Suprapubic skin (tissue), 3 donors: ENCODE results near the gene LPAR1.

Experiments
- CTCF ChIP-seq, 2 donors: fragments of 200-600 bp in 1 of 2; fragments of 450-650 bp in 1 of 2; sonication (generic) in 1 of 2; IDR thresholded peaks; one replicate each; pipeline ENCODE4 v1.5.1; 2016 to 2019; ENCODE audit warnings: antibody characterized with exemption in 2 of 2, mild to moderate bottlenecking in 1 of 2, moderate library complexity in 1 of 2
- EP300 ChIP-seq: sonication (generic); formaldehyde crosslinking; IDR thresholded peaks from one replicate; pipeline ENCODE4 v1.6.1; 2017; ENCODE audit warnings: antibody characterized with exemption
- POLR2A ChIP-seq, 2 donors: fragments of 450-650 bp; IDR thresholded peaks; one replicate each; pipeline ENCODE4 v1.6.1; 2017; ENCODE audit warnings: antibody characterized with exemption in 2 of 2, mild to moderate bottlenecking in 2 of 2, moderate library complexity in 2 of 2

- TF ChIP-seq CTCF (IDR thresholded peaks at IDR 0.05) (no peak), POLR2A (IDR thresholded peaks at IDR 0.05) (no peak), EP300 (no peak)
These were observed 166.5 kb downstream of the LPAR1 start for GRCh38 chr9:110871736-110872135.
